Bone marrow (tissue), 2 donors: ENCODE results near the gene RARRES2.

Experiments
- DNase-seq, 2 donors: peaks; one replicate each; lab custom pipeline; 2025; lab: John Stamatoyannopoulos, UW

Gene RARRES2

GRCh38 chr7:150376560-150376959 lies 35.1 kb upstream of the RARRES2 start:
- DNase-seq, result no peak

GRCh38 chr7:150375662-150376521 lies 34.5 kb upstream of the RARRES2 start:
- no peak for DNase-seq

GRCh38 chr7:150374472-150374871 lies 33.0 kb upstream of the RARRES2 start:
- DNase-seq, result no peak

GRCh38 chr7:150374026-150374425 lies 32.6 kb upstream of the RARRES2 start:
- no peak for DNase-seq

GRCh38 chr7:150373049-150373801 lies 31.8 kb upstream of the RARRES2 start:
- no peak for DNase-seq

- DNase-seq, result no peak
Observed at GRCh38 chr7:150372271-150373048, 31.0 kb upstream of the RARRES2 start.

GRCh38 chr7:150371996-150372270 lies 30.5 kb upstream of the RARRES2 start:
- no peak for DNase-seq

- no peak for DNase-seq
Observed at GRCh38 chr7:150371131-150371995, 29.9 kb upstream of the RARRES2 start.

GRCh38 chr7:150370612-150371071 lies 29.2 kb upstream of the RARRES2 start:
- no peak for DNase-seq

- DNase-seq, result no peak
Observed at GRCh38 chr7:150369748-150370501, 28.5 kb upstream of the RARRES2 start.

- DNase-seq, result peak in 1 of 2 donors; percentile 54
Observed at GRCh38 chr7:150368884-150369747, 27.7 kb upstream of the RARRES2 start.

- DNase-seq, result peak; percentile 44 to 58
Observed at GRCh38 chr7:150368096-150368883, 26.9 kb upstream of the RARRES2 start, which contains the start of gene REPIN1. REPIN1 (plus strand) TSS chr7:150368822; CDS start chr7:150369712, 890 bp downstream.

GRCh38 chr7:150367677-150368095 lies 26.3 kb upstream of the RARRES2 start:
- DNase-seq, result no peak

GRCh38 chr7:150365673-150366398 lies 24.4 kb upstream of the RARRES2 start:
- peak in 1 of 2 donors; percentile 56 for DNase-seq

GRCh38 chr7:150365194-150365593 lies 23.8 kb upstream of the RARRES2 start:
- DNase-seq, result no peak

GRCh38 chr7:150363872-150364271 lies 22.4 kb upstream of the RARRES2 start:
- DNase-seq, result peak in 1 of 2 donors; percentile 84

- peak in 1 of 2 donors; percentile 17 for DNase-seq
Observed at GRCh38 chr7:150363370-150363769, 21.9 kb upstream of the RARRES2 start.
